K562 (cell line): ENCODE measurements around the gene DKC1. TPM values are rescaled to one million over a fixed set of nuclear protein-coding genes. Genes with fewer than 3 reads are reported as not detected.
A peak's percentile ranks its signal among the peaks of the same experiment; 100 is the strongest.

Source experiments
- ATAC-seq: fragments of 200-7000 bp; cut with Tn5 transposase; 3 replicates; pipeline ENCODE4 v1.9.1; 2020; ENCODE audit warnings: moderate library complexity
- BruUV-seq: library from RNA; stranded (reverse); fragments of 400-500 nt; replicated peaks from 2 replicates; lab custom pipeline; 2021; lab: Mats Ljungman, UMichigan
- CTCF ChIA-PET: fragments of 300-600 bp; formaldehyde crosslinking; extraction: SDS; loops from one replicate; lab custom pipeline; 2021; ENCODE audit warnings: low intra/inter-chr PET ratio; lab: Yijun Ruan, JAX
- POLR2A ChIA-PET: fragments of 300-600, 350-650 bp; sonication (Branson Sonifier 250); formaldehyde crosslinking; extraction: SDS; loops from one replicate; lab custom pipeline; 2021; ENCODE audit warnings: antibody characterized with exemption, inconsistent platforms; lab: Yijun Ruan, JAX
- DNase-seq, 4 experiments: peaks; one replicate each; pipeline versions ENCODE4 v3.0.0 to v3.0.0-alpha.2; 2011 to 2018; ENCODE audit warnings: low spot score in 3 of 4, mixed read lengths in 3 of 4; ENCODE audit errors: extremely low read depth in 1 of 4
- FAIRE-seq: peaks from 2 replicates; lab custom pipeline; 2011; peaks lifted over from hg19 to GRCh38; lab: Jason Lieb, UNC
- H2AFZ ChIP-seq: 2 replicates; pipeline ENCODE4 v1.6.0; 2011; ENCODE audit warnings: low read depth, low read length, control low read depth, inconsistent platforms
- H3K27ac ChIP-seq: fragments of 200-600 bp; 3 replicates; pipeline ENCODE4 v1.8.0; 2011; ENCODE audit warnings: low read depth, mild to moderate bottlenecking, control low read depth, inconsistent platforms, low read length, moderate library complexity, mixed read lengths; ENCODE audit errors: extremely low read depth
- H3K27me3 ChIP-seq, 2 experiments: fragments of 300-600 bp in 1 of 2; 2 replicates in 1 of 2; 3 replicates in 1 of 2; pipeline versions ENCODE4 v1.6.0 to v1.8.0; 2011; ENCODE audit warnings: inconsistent platforms in 2 of 2, low read length in 2 of 2, mild to moderate bottlenecking in 1 of 2, mixed read lengths in 1 of 2, moderate library complexity in 1 of 2; ENCODE audit not compliant: control insufficient read depth in 2 of 2, insufficient read depth in 2 of 2
- H3K36me3 ChIP-seq: fragments of 300-600 bp; 3 replicates; pipeline ENCODE4 v1.8.0; 2011; ENCODE audit warnings: mild to moderate bottlenecking, low read length, inconsistent platforms; ENCODE audit not compliant: control insufficient read depth, insufficient read depth
- H3K4me1 ChIP-seq, 2 experiments: fragments of 200-600 bp in 1 of 2; replicated peaks in 1 of 2; 2 replicates in 1 of 2; 3 replicates in 1 of 2; pipeline versions ENCODE4 v1.5.1 to v1.8.0; 2011; ENCODE audit warnings: inconsistent platforms in 2 of 2, low read length in 2 of 2, mild to moderate bottlenecking in 1 of 2, mixed read lengths in 1 of 2, moderate library complexity in 1 of 2; ENCODE audit not compliant: control insufficient read depth in 2 of 2, insufficient read depth in 2 of 2
- H3K4me2 ChIP-seq: 2 replicates; pipeline ENCODE4 v1.6.1; 2011; ENCODE audit warnings: low read length, control low read depth, inconsistent platforms, mixed read lengths; ENCODE audit not compliant: insufficient read depth
- H3K4me3 ChIP-seq: fragments of 200-600 bp; sonication (generic), shearing (Covaris generic); 2 replicates; pipeline ENCODE4 v1.5.1; 2016; ENCODE audit warnings: control low read depth, inconsistent platforms
- H3K79me2 ChIP-seq: fragments of 200-600 bp; 3 replicates; pipeline ENCODE4 v1.8.0; 2011; ENCODE audit warnings: low read length, inconsistent platforms; ENCODE audit not compliant: control insufficient read depth, insufficient read depth
- H3K9ac ChIP-seq, 2 experiments: 2 replicates each; pipeline versions ENCODE4 v1.6.0 to v1.6.1; 2011; ENCODE audit warnings: low read depth in 2 of 2, low read length in 2 of 2, control low read depth in 1 of 2, inconsistent platforms in 1 of 2, mild to moderate bottlenecking in 1 of 2, mixed read lengths in 1 of 2; ENCODE audit not compliant: insufficient read depth in 1 of 2
- H3K9me1 ChIP-seq: one replicate; pipeline ENCODE4 v1.6.0; 2011; ENCODE audit warnings: inconsistent platforms, mild to moderate bottlenecking, low read length, moderate library complexity; ENCODE audit not compliant: control insufficient read depth, insufficient read depth
- H3K9me3 ChIP-seq: replicated peaks from 2 replicates; pipeline ENCODE4 v1.5.1; 2011; ENCODE audit warnings: low read depth, low read length, inconsistent platforms; ENCODE audit not compliant: control insufficient read depth, insufficient read depth
- H4K20me1 ChIP-seq: replicated peaks from 2 replicates; pipeline ENCODE4 v1.6.1; 2011; ENCODE audit warnings: low read length, inconsistent platforms, mixed read lengths; ENCODE audit not compliant: control insufficient read depth, insufficient read depth
- BCL6 ChIP-seq: fragments of 250-450 bp; sonication (Bioruptor Pico); IDR thresholded peaks from 2 replicates; pipeline ENCODE4 v1.4.0; 2020
- C11orf30 ChIP-seq: fragments of 450-650 bp; IDR thresholded peaks from 2 replicates; pipeline ENCODE4 v1.6.1; 2016; ENCODE audit warnings: low read depth, mild to moderate bottlenecking
- CHD2 ChIP-seq: IDR thresholded peaks from 2 replicates; pipeline ENCODE4 v1.6.1; 2011; ENCODE audit warnings: low read depth, low read length
- FOXP1 ChIP-seq: sonication (generic); formaldehyde crosslinking; IDR thresholded peaks from 2 replicates; pipeline ENCODE4 v1.8.0; 2022; ENCODE audit warnings: mild to moderate bottlenecking, missing genetic modification reagents
- HNRNPH1 ChIP-seq: fragments of 200-400 bp; formaldehyde crosslinking; optimal IDR thresholded peaks from 2 replicates; pipeline ENCODE3; 2017; ENCODE audit warnings: low read depth, mild to moderate bottlenecking, low read length, moderate library complexity
- MEIS2 ChIP-seq: fragments of 450-650 bp; IDR thresholded peaks from 2 replicates; pipeline ENCODE4 v1.6.1; 2014; ENCODE audit warnings: mild to moderate bottlenecking; ENCODE audit not compliant: partially characterized antibody
- PCBP2 ChIP-seq: fragments of 200-400 bp; formaldehyde crosslinking; IDR thresholded peaks from 2 replicates; pipeline ENCODE4 v1.6.1; 2018; ENCODE audit warnings: low read length, low read depth, mild to moderate bottlenecking, moderate library complexity; ENCODE audit not compliant: poor library complexity, severe bottlenecking
- STAG1 ChIP-seq: sonication (generic); formaldehyde crosslinking; IDR thresholded peaks from 2 replicates; pipeline ENCODE4 v1.5.0; 2020; ENCODE audit warnings: missing genetic modification reagents, borderline replicate concordance
- ZNF444 ChIP-seq: fragments of 250-450 bp; sonication (Bioruptor Pico); IDR thresholded peaks from 2 replicates; pipeline ENCODE4 v1.4.0; 2020; ENCODE audit warnings: mild to moderate bottlenecking, moderate library complexity
- ZNF445 ChIP-seq: fragments of 250-450 bp; sonication (Bioruptor Pico); IDR thresholded peaks from 2 replicates; pipeline ENCODE4 v1.4.0; 2020; ENCODE audit warnings: low read depth, mild to moderate bottlenecking, moderate library complexity
- ZNF780A ChIP-seq: fragments of 250-450 bp; sonication (Bioruptor Pico); IDR thresholded peaks from 2 replicates; pipeline ENCODE4 v1.5.0; 2021; ENCODE audit warnings: mild to moderate bottlenecking
- WGBS: fragments of 100-300 bp; shearing (Covaris generic); methylation state at CpG from one replicate; pipeline ENCODE4 v1.1.6; 2016; ENCODE audit warnings: low coverage, mixed read lengths; ENCODE audit not compliant: insufficient coverage; ENCODE audit errors: missing lambda C conversion rate; 5-methylcytosine and 5-hydroxymethylcytosine counted together
- in situ Hi-C: fragments of 300-500 bp; cut with MboI; formaldehyde crosslinking; loops from 4 replicates; pipeline ENCODE4 v1.15.0; 2018; ENCODE audit warnings: inconsistent platforms, mixed read lengths
- intact Hi-C: fragments of 100-400 bp; cut with micrococcal nuclease; formaldehyde crosslinking; loops from 2 replicates; pipeline ENCODE4 v1.14.2; 2022
- polyA plus RNA-seq, 8 experiments: library from polyadenylated mRNA; depleted of rRNA in 4 of 8; stranded (reverse) in 5 of 8; unstranded in 3 of 8; fragments of >200 nt; fragmentation: Nextera tagmentation in 2 of 8; fragmentation: Illumina TruSeq in 1 of 8; extraction: Ambion mirVana in 2 of 8; extraction: Trizol in 1 of 8; gene quantifications; 2 replicates each; pipeline versions ENCODE4 v1.2.1 to v1.2.3, GENCODE V29; 2011 to 2014; ENCODE audit warnings: inconsistent platforms in 1 of 8, missing spikeins in 1 of 8
- total RNA-seq, 7 experiments: library from RNA; depleted of rRNA in 6 of 7; stranded (reverse); fragments of >200 nt in 6 of 7; fragmentation: Illumina TruSeq in 2 of 7; extraction: Trizol in 2 of 7; gene quantifications; 2 replicates each; pipeline versions ENCODE4 v1.2.1 to v1.2.3, GENCODE V29; 2011 to 2021; ENCODE audit warnings: low replicate concordance in 1 of 7
- TF ChIP-seq, protein P1 (sequence below): fragments of 450-650 bp; IDR thresholded peaks from 2 replicates; pipeline ENCODE4 v1.6.1; 2018; ENCODE audit not compliant: partially characterized antibody
- TF ChIP-seq, protein P2 (sequence below): fragments of 250-450 bp; sonication (Bioruptor Pico); IDR thresholded peaks from 2 replicates; pipeline ENCODE4 v1.5.0; 2021; ENCODE audit warnings: mild to moderate bottlenecking, moderate library complexity
- TF ChIP-seq, protein P3 (sequence below): fragments of 450-650 bp; IDR thresholded peaks from 2 replicates; pipeline ENCODE4 v1.6.1; 2016

The DKC1 gene
- total and polyA plus RNA-seq, 9 of the 15 experiments (the other 6 are each of a cell fraction or from before 2014, with no cell fraction given): 205 to 313 (median 219) TPM

DNA sequence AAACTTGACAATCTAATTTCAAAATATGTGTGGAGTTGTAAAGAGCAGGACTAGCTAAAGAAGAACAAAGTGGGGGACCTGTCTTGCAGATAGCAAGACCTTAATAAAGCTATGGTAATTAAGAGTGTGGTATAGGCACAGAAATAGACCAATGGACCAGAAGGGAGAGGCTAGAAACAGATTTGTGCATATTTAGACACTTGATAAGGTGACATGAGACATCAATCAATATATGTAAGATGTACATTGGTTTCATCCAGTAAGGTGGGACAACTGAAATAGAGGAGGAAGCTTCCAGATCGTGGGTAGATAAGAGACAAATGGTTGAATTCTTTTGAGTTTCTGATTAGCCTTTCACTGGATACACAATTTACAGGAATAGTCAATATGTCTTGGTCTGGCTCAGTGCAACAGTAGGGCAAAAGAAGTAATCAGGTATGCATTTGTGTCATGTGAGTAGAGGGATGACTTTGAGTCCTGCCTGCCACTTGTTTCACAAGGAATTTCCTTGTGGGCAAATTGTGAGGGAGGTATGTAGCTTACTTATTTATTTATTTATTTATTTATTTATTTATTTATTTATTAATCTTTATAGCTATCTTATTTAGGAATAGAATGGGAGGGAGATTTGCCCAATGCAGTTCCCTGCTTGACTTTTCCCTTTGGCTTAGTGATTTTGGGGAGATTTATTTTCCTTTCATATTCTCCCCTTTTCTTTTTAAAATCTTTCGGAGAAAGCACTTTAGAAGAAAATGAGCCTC is 49.9 kb downstream of the DKC1 start:
- no peak overlapping the region for H2AFZ ChIP-seq
- H4K20me1 ChIP-seq: no peaks in the 10 kb centered on the region
- no peaks in the 10 kb centered on the region for H3K9me1 ChIP-seq
- POLR2A ChIA-PET: interaction anchor here (0.5 to 1.7 kb wide), 4 partner anchors 8 to 903 kb away, joined by 3 to 7 read pairs (median 4); no protein-coding TSS in a partner anchor
- WGBS: 0% methylated on average over 1 of the region's 2 CpGs
- intact Hi-C loops: no loop called here
- in situ Hi-C loops: no loop called here
- DNase-seq (no peak), FAIRE-seq (peak; percentile 68), ATAC-seq (no peak)
- H3K9ac ChIP-seq: no peak overlapping the region
- no peak overlapping the region for H3K4me2 ChIP-seq
- peaks cover 5 to 25% of the 10 kb centered on the region in 2 experiments for H3K4me1 ChIP-seq
- no peaks in the 10 kb centered on the region for H3K27me3 ChIP-seq
- no peaks in the 10 kb centered on the region for H3K9me3 ChIP-seq
- no peaks in the 10 kb centered on the region for H3K36me3 ChIP-seq
- CTCF ChIA-PET: no interaction called here
- H3K79me2 ChIP-seq: peaks cover 2% of the 10 kb centered on the region; the same call in 1 of the 3 replicates
- no peak overlapping the region for H3K27ac ChIP-seq
- no TSS peak for BruUV-seq
- no peak overlapping the region for H3K4me3 ChIP-seq
- no peak for TF ChIP-seq PCBP2
- no peak for TF ChIP-seq BCL6 (CRISPR knock-in tag)
- no peak for TF ChIP-seq HNRNPH1
- TF ChIP-seq STAG1 (CRISPR knock-in tag): no peak
- TF ChIP-seq, protein P1, sequence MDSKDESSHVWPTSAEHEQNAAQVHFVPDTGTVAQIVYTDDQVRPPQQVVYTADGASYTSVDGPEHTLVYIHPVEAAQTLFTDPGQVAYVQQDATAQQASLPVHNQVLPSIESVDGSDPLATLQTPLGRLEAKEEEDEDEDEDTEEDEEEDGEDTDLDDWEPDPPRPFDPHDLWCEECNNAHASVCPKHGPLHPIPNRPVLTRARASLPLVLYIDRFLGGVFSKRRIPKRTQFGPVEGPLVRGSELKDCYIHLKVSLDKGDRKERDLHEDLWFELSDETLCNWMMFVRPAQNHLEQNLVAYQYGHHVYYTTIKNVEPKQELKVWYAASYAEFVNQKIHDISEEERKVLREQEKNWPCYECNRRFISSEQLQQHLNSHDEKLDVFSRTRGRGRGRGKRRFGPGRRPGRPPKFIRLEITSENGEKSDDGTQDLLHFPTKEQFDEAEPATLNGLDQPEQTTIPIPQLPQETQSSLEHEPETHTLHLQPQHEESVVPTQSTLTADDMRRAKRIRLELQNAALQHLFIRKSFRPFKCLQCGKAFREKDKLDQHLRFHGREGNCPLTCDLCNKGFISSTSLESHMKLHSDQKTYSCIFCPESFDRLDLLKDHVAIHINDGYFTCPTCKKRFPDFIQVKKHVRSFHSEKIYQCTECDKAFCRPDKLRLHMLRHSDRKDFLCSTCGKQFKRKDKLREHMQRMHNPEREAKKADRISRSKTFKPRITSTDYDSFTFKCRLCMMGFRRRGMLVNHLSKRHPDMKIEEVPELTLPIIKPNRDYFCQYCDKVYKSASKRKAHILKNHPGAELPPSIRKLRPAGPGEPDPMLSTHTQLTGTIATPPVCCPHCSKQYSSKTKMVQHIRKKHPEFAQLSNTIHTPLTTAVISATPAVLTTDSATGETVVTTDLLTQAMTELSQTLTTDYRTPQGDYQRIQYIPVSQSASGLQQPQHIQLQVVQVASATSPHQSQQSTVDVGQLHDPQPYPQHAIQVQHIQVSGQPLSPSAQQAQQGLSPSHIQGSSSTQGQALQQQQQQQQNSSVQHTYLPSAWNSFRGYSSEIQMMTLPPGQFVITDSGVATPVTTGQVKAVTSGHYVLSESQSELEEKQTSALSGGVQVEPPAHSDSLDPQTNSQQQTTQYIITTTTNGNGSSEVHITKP: peak; percentile 65
- TF ChIP-seq ZNF445 (CRISPR knock-in tag): no peak
- TF ChIP-seq, protein P2, sequence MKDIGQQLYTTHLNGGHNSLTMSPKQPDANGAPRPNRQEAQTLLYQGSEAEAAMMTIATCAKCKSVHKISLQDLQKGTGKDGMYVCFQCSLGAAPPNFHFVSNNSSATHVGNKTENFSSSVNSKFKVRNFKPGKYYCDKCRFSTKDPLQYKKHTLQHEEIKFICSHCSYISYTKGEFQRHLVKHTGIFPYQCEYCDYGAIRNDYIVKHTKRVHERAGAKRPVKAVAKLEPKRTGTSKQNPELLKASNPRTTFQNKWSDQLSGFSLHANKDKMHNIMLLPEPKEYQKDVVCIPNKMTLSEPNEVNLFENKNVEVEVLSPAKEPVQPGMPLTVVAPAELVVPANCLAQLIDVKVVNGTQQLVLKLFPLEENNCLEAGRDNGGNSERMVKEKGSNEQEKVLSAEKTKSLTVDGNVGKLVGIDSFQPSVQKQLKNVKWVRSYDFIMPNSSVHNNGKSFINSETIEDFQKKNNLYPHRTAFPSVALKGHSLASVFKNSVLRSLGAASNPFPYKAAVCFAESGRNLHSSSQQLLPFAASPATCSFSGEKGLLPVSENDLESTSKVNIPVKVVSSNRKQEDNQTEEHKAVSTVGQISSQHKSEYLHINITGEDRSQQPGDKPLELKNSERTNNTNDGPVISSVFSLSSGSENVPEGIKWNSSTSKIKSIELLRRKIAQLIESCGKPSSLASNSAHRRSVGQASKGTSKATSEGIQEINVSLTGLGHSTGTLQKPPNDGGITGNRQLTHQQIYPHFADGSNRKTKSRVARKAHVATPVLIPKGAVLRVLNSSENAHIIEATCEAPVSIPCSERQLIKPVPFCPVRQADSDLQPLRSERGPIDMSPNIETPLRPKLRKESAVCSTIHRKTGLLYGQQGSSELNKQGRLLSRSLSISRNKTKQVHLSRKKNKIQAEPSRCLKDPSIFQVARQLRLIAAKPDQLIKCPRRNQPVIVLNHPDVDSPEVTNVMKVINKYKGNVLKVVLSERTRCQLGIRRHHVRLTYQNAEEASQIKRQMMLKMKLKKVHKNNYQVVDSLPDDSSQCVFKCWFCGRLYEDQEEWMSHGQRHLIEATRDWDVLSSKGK (CRISPR knock-in tag): no peak
- no peak for TF ChIP-seq C11orf30
- no peak for TF ChIP-seq FOXP1 (CRISPR knock-in tag)
- TF ChIP-seq ZNF444 (CRISPR knock-in tag): no peak
- TF ChIP-seq, protein P3, sequence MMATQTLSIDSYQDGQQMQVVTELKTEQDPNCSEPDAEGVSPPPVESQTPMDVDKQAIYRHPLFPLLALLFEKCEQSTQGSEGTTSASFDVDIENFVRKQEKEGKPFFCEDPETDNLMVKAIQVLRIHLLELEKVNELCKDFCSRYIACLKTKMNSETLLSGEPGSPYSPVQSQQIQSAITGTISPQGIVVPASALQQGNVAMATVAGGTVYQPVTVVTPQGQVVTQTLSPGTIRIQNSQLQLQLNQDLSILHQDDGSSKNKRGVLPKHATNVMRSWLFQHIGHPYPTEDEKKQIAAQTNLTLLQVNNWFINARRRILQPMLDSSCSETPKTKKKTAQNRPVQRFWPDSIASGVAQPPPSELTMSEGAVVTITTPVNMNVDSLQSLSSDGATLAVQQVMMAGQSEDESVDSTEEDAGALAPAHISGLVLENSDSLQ: peak; percentile 75
- TF ChIP-seq MEIS2: peak; percentile 83
- no peak for TF ChIP-seq ZNF780A (CRISPR knock-in tag)
- no peak for TF ChIP-seq CHD2
